Sigmoid colon (tissue), 7 donors: ENCODE measurements around the gene STPG1. TPM values are rescaled to one million over a fixed set of nuclear protein-coding genes. Genes with fewer than 3 reads are reported as not detected.

ENCODE experiments used
- DNase-seq: peaks from one replicate; pipeline ENCODE4 v3.0.0-alpha.2; 2019
- H3K27ac ChIP-seq, 4 donors: fragments of 200-600 bp; sonication (generic); one replicate each; pipeline ENCODE4 v1.5.1; 2016 to 2019; ENCODE audit warnings: mild to moderate bottlenecking in 1 of 4
- H3K27me3 ChIP-seq, 3 donors: fragments of 200-600 bp; sonication (generic); one replicate each; pipeline ENCODE4 v1.5.1; 2019; ENCODE audit warnings: mild to moderate bottlenecking in 1 of 3
- H3K36me3 ChIP-seq, 4 donors: fragments of 200-600 bp; sonication (generic); one replicate each; pipeline ENCODE4 v1.5.1; 2016 to 2019
- H3K4me1 ChIP-seq, 4 donors: fragments of 200-600 bp; sonication (generic); one replicate each; pipeline ENCODE4 v1.5.1; 2017 to 2019
- H3K4me3 ChIP-seq, 4 donors: fragments of 200-600 bp; sonication (generic); one replicate each; pipeline ENCODE4 v1.5.1; 2017 to 2019; ENCODE audit warnings: mild to moderate bottlenecking in 2 of 4, moderate library complexity in 1 of 4
- H3K9me3 ChIP-seq, 4 donors: fragments of 200-600 bp in 3 of 4; sonication (generic) in 3 of 4; one replicate each; pipeline versions ENCODE4 v1.5.1 to v1.6.1; 2013 to 2019
- EP300 ChIP-seq, 4 donors: sonication (generic); formaldehyde crosslinking; IDR thresholded peaks; one replicate each; pipeline ENCODE4 v1.6.1; 2017; ENCODE audit warnings: antibody characterized with exemption in 4 of 4
- POLR2A ChIP-seq, 2 donors: fragments of 450-650 bp; IDR thresholded peaks; one replicate each; pipeline ENCODE4 v1.6.1; 2016; ENCODE audit warnings: antibody characterized with exemption in 2 of 2, mild to moderate bottlenecking in 2 of 2, moderate library complexity in 2 of 2
- POLR2AphosphoS5 ChIP-seq, 4 donors: sonication (generic); formaldehyde crosslinking; IDR thresholded peaks; one replicate each; pipeline ENCODE4 v1.6.1; 2017; ENCODE audit warnings: antibody characterized with exemption in 4 of 4
- WGBS, 2 donors: extraction: QIAGEN DNeasy Blood & Tissue Kit; methylation state at CpG; one replicate each; pipeline ENCODE4 v1.1.7; 2013; 5-methylcytosine and 5-hydroxymethylcytosine counted together
- intact Hi-C: fragments of 100-400 bp; cut with DNase I; formaldehyde crosslinking; loops from one replicate; pipeline ENCODE4 v1.15.1; 2023
- polyA plus RNA-seq, 3 donors: library from polyadenylated mRNA; stranded (reverse); fragments of 200-250 nt; gene quantifications; one replicate each; pipeline ENCODE4 v1.2.3, GENCODE V29; 2013
- total RNA-seq, 4 donors: library from RNA; depleted of rRNA; stranded (reverse); fragments of >200 nt; gene quantifications; one replicate each; pipeline ENCODE4 v1.1.0, GENCODE V29; 2016
- TF ChIP-seq, protein P1 (sequence below), 4 experiments: fragments of 450-650 bp in 3 of 4; fragments of 200-600 bp in 1 of 4; IDR thresholded peaks; one replicate each; pipeline ENCODE4 v1.5.1; 2016 to 2019; ENCODE audit warnings: antibody characterized with exemption in 4 of 4, mild to moderate bottlenecking in 3 of 4, moderate library complexity in 2 of 4
- donor health status: healthy with polysubstance abuse.
- donor health status: Bipolar disorder and iron deficiency.
- donor health status: healthy.

The STPG1 gene
- total and polyA plus RNA-seq, 7 donors, result 2.3 to 12.7 (median 4.6) TPM

- TF ChIP-seq POLR2AphosphoS5 (IDR thresholded peaks at IDR 0.05) (no peak), EP300 (IDR thresholded peaks at IDR 0.05) (no peak), POLR2A (IDR thresholded peaks at IDR 0.05) (no peak)
- TF ChIP-seq, protein P1, sequence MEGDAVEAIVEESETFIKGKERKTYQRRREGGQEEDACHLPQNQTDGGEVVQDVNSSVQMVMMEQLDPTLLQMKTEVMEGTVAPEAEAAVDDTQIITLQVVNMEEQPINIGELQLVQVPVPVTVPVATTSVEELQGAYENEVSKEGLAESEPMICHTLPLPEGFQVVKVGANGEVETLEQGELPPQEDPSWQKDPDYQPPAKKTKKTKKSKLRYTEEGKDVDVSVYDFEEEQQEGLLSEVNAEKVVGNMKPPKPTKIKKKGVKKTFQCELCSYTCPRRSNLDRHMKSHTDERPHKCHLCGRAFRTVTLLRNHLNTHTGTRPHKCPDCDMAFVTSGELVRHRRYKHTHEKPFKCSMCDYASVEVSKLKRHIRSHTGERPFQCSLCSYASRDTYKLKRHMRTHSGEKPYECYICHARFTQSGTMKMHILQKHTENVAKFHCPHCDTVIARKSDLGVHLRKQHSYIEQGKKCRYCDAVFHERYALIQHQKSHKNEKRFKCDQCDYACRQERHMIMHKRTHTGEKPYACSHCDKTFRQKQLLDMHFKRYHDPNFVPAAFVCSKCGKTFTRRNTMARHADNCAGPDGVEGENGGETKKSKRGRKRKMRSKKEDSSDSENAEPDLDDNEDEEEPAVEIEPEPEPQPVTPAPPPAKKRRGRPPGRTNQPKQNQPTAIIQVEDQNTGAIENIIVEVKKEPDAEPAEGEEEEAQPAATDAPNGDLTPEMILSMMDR (IDR thresholded peaks at IDR 0.05), result no peak
- intact Hi-C loops, result no loop called here
- H3K4me1 ChIP-seq, result no peaks in the 10 kb centered on the region
- H3K27ac ChIP-seq, result no peak overlapping the region
- no peaks in the 10 kb centered on the region for H3K27me3 ChIP-seq
- no peak overlapping the region for H3K4me3 ChIP-seq
- 68 to 72% methylated on average over 5 of the region's 5 CpGs for WGBS, 2 donors
- H3K9me3 ChIP-seq, result no peaks in the 10 kb centered on the region
- no peak for DNase-seq
- no peaks in the 10 kb centered on the region for H3K36me3 ChIP-seq
These were observed 77.5 kb downstream of the STPG1 start for GRCh38 chr1:24336075-24336474.

GRCh38 chr1:24331961-24332673, 81.5 kb downstream of the STPG1 start:
- Histone ChIP-seq H3K4me3 (no peak overlapping the region), H3K27ac (no peak overlapping the region), H3K9me3 (no peaks in the 10 kb centered on the region), H3K36me3 (no peaks in the 10 kb centered on the region), H3K4me1 (no peaks in the 10 kb centered on the region), H3K27me3 (no peaks in the 10 kb centered on the region)
- WGBS, 2 donors, result 88 to 89% methylated on average over 7 of the region's 7 CpGs
- no peak for TF ChIP-seq POLR2A (IDR thresholded peaks at IDR 0.05)
- TF ChIP-seq EP300 (IDR thresholded peaks at IDR 0.05), result no peak
- TF ChIP-seq POLR2AphosphoS5 (IDR thresholded peaks at IDR 0.05), result no peak
- TF ChIP-seq, protein P1 (IDR thresholded peaks at IDR 0.05), result no peak
- no peak for DNase-seq
- intact Hi-C loops, result no loop called here

DNA sequence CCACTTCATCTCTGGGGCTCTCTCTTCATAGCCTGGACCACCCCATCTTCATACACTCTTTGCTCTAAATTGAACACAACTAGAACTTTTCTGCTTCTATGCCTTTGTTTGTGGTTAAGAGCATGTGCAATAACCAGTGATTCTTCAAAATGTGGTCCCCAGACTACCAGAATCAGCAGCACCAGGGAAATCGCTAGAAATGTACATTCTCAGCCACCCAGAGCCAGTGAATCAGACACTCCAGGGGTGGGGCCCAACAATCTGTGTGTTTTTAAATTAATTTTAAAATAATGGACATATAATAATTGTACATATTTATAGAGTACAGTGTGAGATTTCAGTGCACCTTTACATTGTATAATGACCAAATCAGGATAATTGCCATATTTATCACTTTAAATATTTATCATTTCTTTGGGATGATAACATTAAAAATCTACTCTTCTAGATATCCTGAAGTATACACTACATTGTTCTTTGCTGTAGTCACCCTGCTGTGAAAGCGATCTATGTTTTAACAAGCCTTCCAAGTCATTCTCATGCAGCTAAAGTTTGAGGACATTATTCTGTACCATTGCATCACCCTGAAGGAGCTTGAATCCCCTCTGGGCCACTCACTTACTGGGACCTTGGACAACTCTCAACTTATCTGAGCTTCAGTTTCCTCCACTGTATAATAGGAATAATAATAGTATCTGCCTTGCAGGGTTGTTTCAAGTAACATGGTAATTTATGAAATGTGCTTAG, 83.6 kb downstream of the STPG1 start:
- 94% methylated on average over 2 of the region's 2 CpGs for WGBS, 2 donors
- H3K9me3 ChIP-seq, result no peaks in the 10 kb centered on the region
- no peak overlapping the region for H3K4me3 ChIP-seq
- intact Hi-C loops, result no loop called here
- no peaks in the 10 kb centered on the region for H3K4me1 ChIP-seq
- no peaks in the 10 kb centered on the region for H3K36me3 ChIP-seq
- DNase-seq, result no peak
- no peak overlapping the region for H3K27ac ChIP-seq
- H3K27me3 ChIP-seq, result no peaks in the 10 kb centered on the region
- TF ChIP-seq POLR2AphosphoS5 (IDR thresholded peaks at IDR 0.05) (no peak), EP300 (IDR thresholded peaks at IDR 0.05) (no peak), POLR2A (IDR thresholded peaks at IDR 0.05) (no peak)
- TF ChIP-seq, protein P1 (IDR thresholded peaks at IDR 0.05), result no peak

GRCh38 chr1:24329331-24329730, 84.3 kb downstream of the STPG1 start:
- no peak overlapping the region for H3K4me3 ChIP-seq
- DNase-seq, result no peak
- no peaks in the 10 kb centered on the region for H3K36me3 ChIP-seq
- intact Hi-C loops, result no loop called here
- WGBS, 2 donors, result 80 to 83% methylated on average over 9 of the region's 9 CpGs
- TF ChIP-seq EP300 (IDR thresholded peaks at IDR 0.05) (no peak), POLR2AphosphoS5 (IDR thresholded peaks at IDR 0.05) (no peak), POLR2A (IDR thresholded peaks at IDR 0.05) (no peak)
- TF ChIP-seq, protein P1 (IDR thresholded peaks at IDR 0.05), result no peak
- H3K27ac ChIP-seq, result no peak overlapping the region
- no peaks in the 10 kb centered on the region for H3K4me1 ChIP-seq
- H3K9me3 ChIP-seq, result no peaks in the 10 kb centered on the region
- H3K27me3 ChIP-seq, result no peaks in the 10 kb centered on the region
